HCT116 (cell line): Measurements from ENCODE around the gene NACAD. TPM values are rescaled to one million over a fixed set of nuclear protein-coding genes. Genes with fewer than 3 reads are reported as not detected.
A peak's percentile ranks its signal among the peaks of the same experiment; 100 is the strongest.

Source experiments
- ATAC-seq: fragments of 200-7000 bp; cut with Tn5 transposase; 2 replicates; pipeline ENCODE4 v1.9.1; 2020; ENCODE audit warnings: mild to moderate bottlenecking, moderate library complexity
- Bru-seq: library from RNA; stranded (reverse); fragments of 400-500 nt; gene quantifications from one replicate; lab custom pipeline; 2021; lab: Mats Ljungman, UMichigan
- BruChase-seq, 2 experiments: library from RNA; stranded (reverse); fragments of 400-500 nt; gene quantifications; one replicate each; lab custom pipeline; 2021; lab: Mats Ljungman, UMichigan
- BruUV-seq: library from RNA; stranded (reverse); fragments of 400-500 nt; replicated peaks from 2 replicates; lab custom pipeline; 2021; lab: Mats Ljungman, UMichigan
- CTCF ChIA-PET: fragments of 300-600 bp; sonication (Branson Sonifier 250); formaldehyde crosslinking; loops from one replicate; lab custom pipeline; 2021; ENCODE audit warnings: antibody characterized with exemption; lab: Charles Lee
- POLR2A ChIA-PET: fragments of 300-600, 350-600 bp; sonication (Branson Sonifier 250); formaldehyde crosslinking; loops from one replicate; lab custom pipeline; 2021; ENCODE audit warnings: antibody characterized with exemption; lab: Charles Lee
- RAD21 ChIA-PET, 2 experiments: fragments of 300-600 bp; sonication (Branson Sonifier 250); formaldehyde crosslinking; loops; one replicate each; lab custom pipeline; 2023; ENCODE audit warnings: low total read pairs in 2 of 2; ENCODE audit not compliant: uncharacterized antibody in 2 of 2, unreplicated experiment in 2 of 2, low non-redundant PET in 1 of 2; lab: Charles Lee
- DNase-seq: peaks from one replicate; pipeline ENCODE4 v3.0.0-alpha.2; 2010; ENCODE audit warnings: low read depth, low spot score
- H2AFZ ChIP-seq: fragments of 200-600 bp; shearing (Covaris generic), sonication (generic); 2 replicates; pipeline ENCODE4 v1.6.1; 2017; ENCODE audit warnings: low read depth, mixed run types, mixed read lengths, antibody characterized with exemption, low read length; ENCODE audit not compliant: poor library complexity, severe bottlenecking
- H3K27ac ChIP-seq: 2 replicates; pipeline ENCODE4 v1.5.1; 2012; ENCODE audit warnings: low read depth, low read length
- H3K27me3 ChIP-seq: fragments of 200-600 bp; sonication (generic); 2 replicates; pipeline ENCODE4 v1.6.1; 2016; ENCODE audit warnings: mixed run types, low read length, mixed read lengths; ENCODE audit not compliant: insufficient read depth
- H3K36me3 ChIP-seq, 2 experiments: fragments of 200-500 bp in 1 of 2; fragments of 200-600 bp in 1 of 2; sonication (Bioruptor generic) in 1 of 2; sonication (generic) in 1 of 2; 2 replicates each; pipeline versions ENCODE4 v1.5.1 to v1.6.1; 2014 to 2016; ENCODE audit warnings: low read length in 2 of 2, inconsistent platforms in 1 of 2, mixed read lengths in 1 of 2, mixed run types in 1 of 2; ENCODE audit not compliant: insufficient read depth in 2 of 2, control insufficient read depth in 1 of 2
- H3K4me1 ChIP-seq, 2 experiments: fragments of 200-600 bp in 1 of 2; sonication (generic) in 1 of 2; 2 replicates each; pipeline versions ENCODE4 v1.5.1 to v1.6.1; 2012 to 2017; ENCODE audit warnings: low read length in 2 of 2, inconsistent platforms in 1 of 2, mild to moderate bottlenecking in 1 of 2, mixed read lengths in 1 of 2, mixed run types in 1 of 2, moderate library complexity in 1 of 2; ENCODE audit not compliant: insufficient read depth in 2 of 2, control insufficient read depth in 1 of 2
- H3K4me2 ChIP-seq: fragments of 200-600 bp; sonication (generic); 2 replicates; pipeline ENCODE4 v1.6.1; 2017; ENCODE audit warnings: mixed run types, low read length, mixed read lengths
- H3K4me3 ChIP-seq, 2 experiments: fragments of 200-600 bp in 1 of 2; sonication (generic) in 1 of 2; replicated peaks in 1 of 2; 2 replicates each; pipeline ENCODE4 v1.5.1; 2011 to 2016; ENCODE audit warnings: low read length in 2 of 2, control low read depth in 1 of 2, low read depth in 1 of 2, mild to moderate bottlenecking in 1 of 2, mixed read lengths in 1 of 2, mixed run types in 1 of 2
- H3K79me2 ChIP-seq: fragments of 200-600 bp; sonication (generic); 2 replicates; pipeline ENCODE4 v1.6.1; 2017; ENCODE audit warnings: mild to moderate bottlenecking, mixed run types, low read length, moderate library complexity, mixed read lengths; ENCODE audit not compliant: insufficient read depth
- H3K9ac ChIP-seq: fragments of 200-600 bp; sonication (generic); 2 replicates; pipeline ENCODE4 v1.6.1; 2016; ENCODE audit warnings: low read length, mixed read lengths
- H3K9me2 ChIP-seq: fragments of 200-600 bp; sonication (generic), shearing (Covaris generic); 2 replicates; pipeline ENCODE4 v1.6.1; 2017; ENCODE audit warnings: mixed run types, mild to moderate bottlenecking, moderate library complexity; ENCODE audit not compliant: insufficient read depth
- H3K9me3 ChIP-seq, 2 experiments: fragments of 200-500 bp in 1 of 2; fragments of 200-600 bp in 1 of 2; sonication (Bioruptor generic) in 1 of 2; sonication (generic) in 1 of 2; 2 replicates each; pipeline ENCODE4 v1.6.1; 2014 to 2017; ENCODE audit warnings: low read length in 2 of 2, mixed read lengths in 2 of 2, inconsistent platforms in 1 of 2, low read depth in 1 of 2, mild to moderate bottlenecking in 1 of 2, mixed run types in 1 of 2, moderate library complexity in 1 of 2; ENCODE audit not compliant: control insufficient read depth in 1 of 2, insufficient read depth in 1 of 2
- H4K20me1 ChIP-seq: fragments of 200-600 bp; sonication (generic), shearing (Covaris generic); 2 replicates; pipeline ENCODE4 v1.6.1; 2017; ENCODE audit warnings: mixed run types, mild to moderate bottlenecking, moderate library complexity; ENCODE audit not compliant: insufficient read depth
- CBX3 ChIP-seq: IDR thresholded peaks from 2 replicates; pipeline ENCODE4 v1.6.1; 2012; ENCODE audit warnings: low read depth
- CTCF ChIP-seq, 3 experiments: fragments of 200-600 bp in 1 of 3; sonication (generic) in 1 of 3; IDR thresholded peaks in 2 of 3; conservative IDR thresholded peaks in 1 of 3; 2 replicates each; pipeline ENCODE4 v1.5.1; 2012 to 2017; ENCODE audit warnings: low read depth in 2 of 3, low read length in 2 of 3, antibody characterized with exemption in 1 of 3, borderline replicate concordance in 1 of 3, control low read depth in 1 of 3, mild to moderate bottlenecking in 1 of 3, mixed read lengths in 1 of 3, mixed run types in 1 of 3, moderate library complexity in 1 of 3; ENCODE audit not compliant: insufficient read depth in 1 of 3
- ELF1 ChIP-seq: IDR thresholded peaks from 2 replicates; pipeline ENCODE4 v1.6.1; 2012; ENCODE audit warnings: low read depth, borderline replicate concordance
- FOSL1 ChIP-seq: IDR thresholded peaks from 2 replicates; pipeline ENCODE4 v1.6.1; 2012; ENCODE audit warnings: low read depth
- JUND ChIP-seq: IDR thresholded peaks from 2 replicates; pipeline ENCODE4 v1.6.1; 2012
- POLR2A ChIP-seq: IDR thresholded peaks from 2 replicates; pipeline ENCODE4 v1.7.0; 2011; ENCODE audit warnings: borderline replicate concordance; ENCODE audit not compliant: insufficient read depth, insufficient read length; ENCODE audit errors: extremely low read depth
- POLR2AphosphoS5 ChIP-seq: IDR thresholded peaks from 2 replicates; pipeline ENCODE4 v1.6.1; 2011; ENCODE audit warnings: mild to moderate bottlenecking, low read depth, low read length, moderate library complexity
- REST ChIP-seq: IDR thresholded peaks from 2 replicates; pipeline ENCODE4 v1.6.1; 2012; ENCODE audit warnings: low read depth
- SP1 ChIP-seq: IDR thresholded peaks from 2 replicates; pipeline ENCODE4 v1.6.1; 2012; ENCODE audit warnings: low read depth
- YY1 ChIP-seq: IDR thresholded peaks from 2 replicates; pipeline ENCODE4 v1.6.1; 2011; ENCODE audit warnings: low read length, low read depth, moderate library complexity, mild to moderate bottlenecking; ENCODE audit not compliant: insufficient replicate concordance; ENCODE audit errors: extremely low read depth
- ZBTB33 ChIP-seq: IDR thresholded peaks from 2 replicates; pipeline ENCODE4 v1.6.1; 2011; ENCODE audit warnings: mild to moderate bottlenecking, low read length, moderate library complexity; ENCODE audit not compliant: insufficient replicate concordance; ENCODE audit errors: extremely low read depth
- ZFX ChIP-seq: fragments of 450-650 bp; IDR thresholded peaks from 2 replicates; pipeline ENCODE4 v1.6.1; 2017
- ZNF274 ChIP-seq: fragments of 200-500 bp; sonication (Bioruptor generic); IDR thresholded peaks from 2 replicates; pipeline ENCODE4 v1.6.1; 2014; ENCODE audit warnings: mild to moderate bottlenecking, low read depth, low read length, inconsistent platforms
- intact Hi-C: fragments of 100-400 bp; cut with micrococcal nuclease; formaldehyde crosslinking; loops from 2 replicates; pipeline ENCODE4 v1.10.0; 2022
- long read RNA-seq: library from polyadenylated mRNA; unstranded; transcript quantifications from one replicate; pipeline ENCODE4 v2.0.0, GENCODE V29; 2021; ENCODE audit not compliant: unreplicated experiment
- polyA plus RNA-seq: library from polyadenylated mRNA; unstranded; fragments of >200 nt; gene quantifications from 2 replicates; pipeline ENCODE4 v1.2.1, GENCODE V29; 2012; ENCODE audit warnings: missing spikeins
- total RNA-seq: library from RNA; stranded (reverse); gene quantifications from one replicate; pipeline ENCODE4 v1.2.1, GENCODE V29; 2021; ENCODE audit not compliant: unreplicated experiment

NACAD gene, protein sequence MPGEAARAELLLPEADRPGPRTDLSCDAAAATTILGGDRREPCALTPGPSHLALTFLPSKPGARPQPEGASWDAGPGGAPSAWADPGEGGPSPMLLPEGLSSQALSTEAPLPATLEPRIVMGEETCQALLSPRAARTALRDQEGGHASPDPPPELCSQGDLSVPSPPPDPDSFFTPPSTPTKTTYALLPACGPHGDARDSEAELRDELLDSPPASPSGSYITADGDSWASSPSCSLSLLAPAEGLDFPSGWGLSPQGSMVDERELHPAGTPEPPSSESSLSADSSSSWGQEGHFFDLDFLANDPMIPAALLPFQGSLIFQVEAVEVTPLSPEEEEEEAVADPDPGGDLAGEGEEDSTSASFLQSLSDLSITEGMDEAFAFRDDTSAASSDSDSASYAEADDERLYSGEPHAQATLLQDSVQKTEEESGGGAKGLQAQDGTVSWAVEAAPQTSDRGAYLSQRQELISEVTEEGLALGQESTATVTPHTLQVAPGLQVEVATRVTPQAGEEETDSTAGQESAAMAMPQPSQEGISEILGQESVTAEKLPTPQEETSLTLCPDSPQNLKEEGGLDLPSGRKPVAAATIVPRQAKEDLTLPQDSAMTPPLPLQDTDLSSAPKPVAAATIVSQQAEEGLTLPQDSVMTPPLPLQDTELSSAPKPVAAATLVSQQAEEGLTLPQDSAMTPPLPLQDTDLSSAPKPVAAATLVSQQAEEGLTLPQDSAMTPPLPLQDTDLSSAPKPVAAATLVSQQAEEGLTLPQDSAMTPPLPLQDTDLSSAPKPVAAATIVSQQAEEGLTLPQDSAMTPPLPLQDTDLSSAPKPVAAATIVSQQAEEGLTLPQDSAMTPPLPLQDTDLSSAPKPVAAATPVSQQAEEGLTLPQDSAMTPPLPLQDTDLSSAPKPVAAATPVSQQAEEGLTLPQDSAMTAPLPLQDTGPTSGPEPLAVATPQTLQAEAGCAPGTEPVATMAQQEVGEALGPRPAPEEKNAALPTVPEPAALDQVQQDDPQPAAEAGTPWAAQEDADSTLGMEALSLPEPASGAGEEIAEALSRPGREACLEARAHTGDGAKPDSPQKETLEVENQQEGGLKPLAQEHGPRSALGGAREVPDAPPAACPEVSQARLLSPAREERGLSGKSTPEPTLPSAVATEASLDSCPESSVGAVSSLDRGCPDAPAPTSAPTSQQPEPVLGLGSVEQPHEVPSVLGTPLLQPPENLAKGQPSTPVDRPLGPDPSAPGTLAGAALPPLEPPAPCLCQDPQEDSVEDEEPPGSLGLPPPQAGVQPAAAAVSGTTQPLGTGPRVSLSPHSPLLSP (N-terminal part only)
- total RNA-seq (0.05 TPM), Bru-seq, nascent RNA (percentile 14 among the genes with signal in this experiment), BruChase-seq, experiment 1, labeled RNA remaining after a 6-hour chase (percentile 17 among the genes with signal in this experiment), BruChase-seq, experiment 2, labeled RNA remaining after a 2-hour chase (not detected)
- 0.01 TPM in 2 replicates for polyA plus RNA-seq
- long read RNA-seq, result 0 reads

DNA sequence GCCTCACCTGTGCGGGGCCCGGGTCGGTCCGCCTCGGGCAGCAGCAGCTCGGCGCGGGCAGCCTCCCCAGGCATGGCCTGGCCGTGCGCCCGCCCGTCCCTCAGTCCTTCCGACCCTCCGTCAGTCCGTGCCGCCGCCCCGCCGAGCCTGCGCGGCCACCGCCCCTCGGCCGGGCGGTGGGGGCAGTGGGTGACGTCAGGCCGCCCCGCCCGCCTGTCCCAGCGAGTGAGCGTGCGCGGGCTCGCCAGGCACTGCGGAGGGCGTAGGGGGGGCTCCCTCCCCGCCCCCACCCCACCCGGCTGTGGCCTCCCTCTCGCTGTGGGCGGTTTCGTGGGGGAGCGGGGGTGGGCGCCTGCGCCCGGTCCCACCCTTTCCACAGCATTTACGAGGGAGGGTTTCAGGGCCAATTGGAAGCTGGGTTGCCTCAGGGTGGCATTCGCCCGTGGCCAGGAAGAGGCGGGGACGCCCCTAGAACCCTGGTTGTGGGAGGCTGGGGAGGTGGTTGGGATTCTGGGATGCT, at the start of gene NACAD:
NACAD (minus strand) TSS at position 149 of the 520 bp plus-strand sequence; CDS start at position 74, 75 bp downstream.
- H3K4me3 ChIP-seq, result no peak within 1 kb of the TSS
- peaks cover 8 to 14% of the 10 kb centered on the region in 2 experiments for H3K4me1 ChIP-seq
- ChIA-PET RAD21 (no interaction called here), CTCF (no interaction called here), POLR2A (no interaction called here)
- intact Hi-C loops, result no loop called here
- no peak within 1 kb of the TSS for H3K4me2 ChIP-seq
- H3K9ac ChIP-seq, result no peak within 1 kb of the TSS
- ATAC-seq (no peak), DNase-seq (no peak)
- H3K9me3 ChIP-seq, result no peaks in the 10 kb centered on the region
- H3K36me3 ChIP-seq, result no peaks in the 10 kb centered on the region
- H3K27me3 ChIP-seq, result no peaks in the 10 kb centered on the region
- no peaks in the 10 kb centered on the region for H3K9me2 ChIP-seq
- H2AFZ ChIP-seq, result no peak within 1 kb of the TSS
- no peaks in the 10 kb centered on the region for H3K79me2 ChIP-seq
- no peak within 1 kb of the TSS for H3K27ac ChIP-seq
- no peaks in the 10 kb centered on the region for H4K20me1 ChIP-seq
- BruUV-seq, result no TSS peak
- no peak for TF ChIP-seq POLR2A
- no peak for TF ChIP-seq ZFX
- no peak for TF ChIP-seq YY1
- TF ChIP-seq FOSL1, result no peak
- no peak for TF ChIP-seq CTCF (IDR thresholded peaks at IDR 0.05 in 2 of 3, conservative IDR thresholded peaks at IDR 0.05 in 1 of 3; ENCODE audit: borderline replicate concordance in 1 of 3, insufficient read depth in 1 of 3, low read depth in 2 of 3, low read length in 2 of 3)
- TF ChIP-seq ELF1, result no peak
- TF ChIP-seq SP1, result no peak
- no peak for TF ChIP-seq REST
- TF ChIP-seq ZBTB33, result no peak
- TF ChIP-seq ZNF274, result no peak
- no peak for TF ChIP-seq CBX3
- TF ChIP-seq POLR2AphosphoS5, result no peak
- no peak for TF ChIP-seq JUND
